ENCODE measurements around the gene DLK2. TPM values are rescaled to one million over a fixed set of nuclear protein-coding genes. Genes with fewer than 3 reads are reported as not detected.

The DLK2 gene

DNA sequence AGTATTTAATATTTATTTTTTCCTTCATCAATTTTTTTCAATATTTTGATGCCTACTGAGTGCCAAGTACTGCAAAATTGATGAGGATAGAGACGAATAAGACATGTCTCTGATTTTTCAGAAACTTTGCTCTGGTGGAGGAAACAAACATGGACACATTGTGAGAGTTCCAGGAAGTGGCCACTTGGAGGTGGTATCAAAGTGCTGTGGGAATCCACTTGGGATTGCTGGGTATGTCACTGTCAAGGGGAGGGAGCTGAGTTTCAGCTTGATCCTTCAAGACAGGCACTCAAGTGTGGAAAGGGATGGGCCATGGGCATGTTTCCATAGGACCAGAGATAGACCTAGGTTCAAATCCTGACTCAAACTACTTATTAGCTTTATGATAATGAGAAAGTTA is 52.5 kb downstream of the DLK2 start:
- H3K27ac ChIP-seq (replicated peaks; ENCODE audit: low read length) = no peak overlapping the region
- no peak for DNase-seq (ENCODE audit: low spot score)
- H3K9me3 ChIP-seq (replicated peaks in 1 of 2; ENCODE audit: control insufficient read depth in 2 of 2, insufficient read depth in 1 of 2, low read depth in 1 of 2, low read length in 2 of 2) = no peaks in the 10 kb centered on the region
- no peak overlapping the region for H2BK5ac ChIP-seq (ENCODE audit: low read length)
- no peak overlapping the region for H2AK5ac ChIP-seq (ENCODE audit: low read depth, low read length)
- no peak overlapping the region for H3K4me3 ChIP-seq (ENCODE audit: low read length in 2 of 2)
- H3K4me2 ChIP-seq (ENCODE audit: insufficient read depth, low read length, poor library complexity, severe bottlenecking) = no peak overlapping the region
- no peak overlapping the region for H4K91ac ChIP-seq (ENCODE audit: low read depth, low read length, poor library complexity)
- no peak overlapping the region for H2AFZ ChIP-seq (ENCODE audit: low read length)
- no peak overlapping the region for H2BK120ac ChIP-seq (ENCODE audit: low read depth, low read length)
- no peak overlapping the region for H3K4ac ChIP-seq (ENCODE audit: low read length)
- H3K27me3 ChIP-seq (ENCODE audit: control insufficient read depth in 3 of 3, insufficient read depth in 3 of 3, low read depth in 1 of 3, low read length in 3 of 3) = peaks cover 0 to 28% (median 0%) of the 10 kb centered on the region in 3 experiments
- no peak overlapping the region for H3K14ac ChIP-seq (ENCODE audit: low read length)
- WGBS, 2 donors (ENCODE audit: extremely low coverage in 2 of 2, insufficient read length in 2 of 2, insufficient replicate concordance in 1 of 2) = no CpG with 5 or more reads among the region's 1 CpG
- no peak overlapping the region for H3K18ac ChIP-seq (ENCODE audit: low read length)
- no peaks in the 10 kb centered on the region for H3K36me3 ChIP-seq (replicated peaks in 1 of 2; ENCODE audit: control insufficient read depth in 2 of 2, insufficient read depth in 2 of 2, low read length in 2 of 2)
- no peak overlapping the region for H2BK15ac ChIP-seq (ENCODE audit: low read length)
- H4K8ac ChIP-seq (ENCODE audit: low read depth, low read length) = no peak overlapping the region
- no peak overlapping the region for H2BK12ac ChIP-seq (ENCODE audit: low read length)
- no peak overlapping the region for H3K23ac ChIP-seq (ENCODE audit: low read depth, low read length, poor library complexity)
- no peaks in the 10 kb centered on the region for H3K79me1 ChIP-seq (ENCODE audit: low read depth, low read length)
- H3K9ac ChIP-seq (ENCODE audit: low read depth, low read length, poor library complexity) = no peak overlapping the region
- H3K4me1 ChIP-seq (ENCODE audit: control insufficient read depth in 2 of 2, insufficient read depth in 1 of 2, low read depth in 1 of 2, low read length in 2 of 2) = no peaks in the 10 kb centered on the region

- Histone ChIP-seq H2BK120ac (ENCODE audit: low read depth, low read length) (no peak overlapping the region), H4K8ac (ENCODE audit: low read depth, low read length) (no peak overlapping the region), H3K79me1 (ENCODE audit: low read depth, low read length) (no peaks in the 10 kb centered on the region), H2BK12ac (ENCODE audit: low read length) (no peak overlapping the region), H3K4me2 (ENCODE audit: insufficient read depth, low read length, poor library complexity, severe bottlenecking) (no peak overlapping the region), H3K23ac (ENCODE audit: low read depth, low read length, poor library complexity) (no peak overlapping the region), H2BK15ac (ENCODE audit: low read length) (no peak overlapping the region), H2AK5ac (ENCODE audit: low read depth, low read length) (no peak overlapping the region), H3K27ac (replicated peaks; ENCODE audit: low read length) (no peak overlapping the region), H2BK5ac (ENCODE audit: low read length) (no peak overlapping the region), H3K27me3 (ENCODE audit: control insufficient read depth in 3 of 3, insufficient read depth in 3 of 3, low read depth in 1 of 3, low read length in 3 of 3) (peaks cover 0 to 24% (median 0%) of the 10 kb centered on the region in 3 experiments), H2AFZ (ENCODE audit: low read length) (peak overlapping the region; percentile 15), H3K4me3 (ENCODE audit: low read length in 2 of 2) (no peak overlapping the region), H3K4ac (ENCODE audit: low read length) (no peak overlapping the region), H3K14ac (ENCODE audit: low read length) (no peak overlapping the region), H3K4me1 (ENCODE audit: control insufficient read depth in 2 of 2, insufficient read depth in 1 of 2, low read depth in 1 of 2, low read length in 2 of 2) (no peaks in the 10 kb centered on the region), H3K9ac (ENCODE audit: low read depth, low read length, poor library complexity) (no peak overlapping the region), H3K18ac (ENCODE audit: low read length) (no peak overlapping the region), H4K91ac (ENCODE audit: low read depth, low read length, poor library complexity) (no peak overlapping the region), H3K9me3 (replicated peaks in 1 of 2; ENCODE audit: control insufficient read depth in 2 of 2, insufficient read depth in 1 of 2, low read depth in 1 of 2, low read length in 2 of 2) (no peaks in the 10 kb centered on the region), H3K36me3 (replicated peaks in 1 of 2; ENCODE audit: control insufficient read depth in 2 of 2, insufficient read depth in 2 of 2, low read length in 2 of 2) (no peaks in the 10 kb centered on the region)
- no peak for DNase-seq (ENCODE audit: low spot score)
- WGBS, 2 donors (ENCODE audit: extremely low coverage in 2 of 2, insufficient read length in 2 of 2, insufficient replicate concordance in 1 of 2) = no CpG with 5 or more reads among the region's 3 CpGs
Observed at GRCh38 chr6:43401730-43402129, 53.6 kb downstream of the DLK2 start.

Small RNAs within 50 kb of the gene (small RNA-seq; reads per million reads assigned to genes)
- gene MIR6780B (ENCODE audit: insufficient read depth) (1.6 reads per million), gene RNU6-1113P (ENCODE audit: insufficient read depth) (not detected)
